Inferior parietal cortex (tissue), 1 donor: ENCODE data around the gene PRRG2.
A peak's percentile ranks its signal among the peaks of the same experiment; 100 is the strongest.

Source experiments
- DNase-seq: peaks from one replicate; pipeline ENCODE4 v3.0.0-alpha.2; 2016; ENCODE audit errors: extremely low spot score

Gene PRRG2

DNA sequence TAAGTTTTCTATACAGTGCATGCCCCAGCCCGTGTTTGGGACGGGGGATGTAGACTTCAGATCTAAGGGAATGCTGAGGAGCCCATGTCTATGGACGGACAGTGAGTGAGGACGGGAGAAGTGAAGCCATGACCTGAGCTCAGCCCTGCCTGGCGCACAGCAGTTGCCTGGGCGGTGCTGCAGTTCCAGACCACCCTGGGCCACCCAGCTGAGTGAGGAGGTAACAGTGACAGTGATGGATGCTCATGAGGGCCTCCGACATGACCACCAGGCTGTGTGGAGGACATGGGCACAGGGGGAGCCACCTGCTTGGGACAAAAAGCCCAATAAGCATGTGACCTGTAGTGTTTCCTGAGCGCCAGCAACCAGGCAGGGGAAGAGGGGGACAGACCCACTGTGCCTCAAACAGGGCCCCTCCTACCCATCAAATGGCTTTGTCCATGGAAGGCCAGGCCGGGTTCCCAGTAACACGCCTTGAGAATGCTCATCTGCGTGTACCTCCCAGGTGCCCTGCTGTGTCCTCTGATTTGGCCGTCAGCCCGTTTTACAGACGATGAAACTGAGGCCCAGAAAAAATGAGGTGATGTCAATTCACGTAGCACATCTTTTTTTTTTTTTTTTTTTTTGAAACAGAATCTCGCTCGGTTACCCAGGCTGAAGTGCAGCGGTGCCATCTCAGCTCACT, 23.3 kb upstream of the PRRG2 start:
- no peak for DNase-seq

DNA sequence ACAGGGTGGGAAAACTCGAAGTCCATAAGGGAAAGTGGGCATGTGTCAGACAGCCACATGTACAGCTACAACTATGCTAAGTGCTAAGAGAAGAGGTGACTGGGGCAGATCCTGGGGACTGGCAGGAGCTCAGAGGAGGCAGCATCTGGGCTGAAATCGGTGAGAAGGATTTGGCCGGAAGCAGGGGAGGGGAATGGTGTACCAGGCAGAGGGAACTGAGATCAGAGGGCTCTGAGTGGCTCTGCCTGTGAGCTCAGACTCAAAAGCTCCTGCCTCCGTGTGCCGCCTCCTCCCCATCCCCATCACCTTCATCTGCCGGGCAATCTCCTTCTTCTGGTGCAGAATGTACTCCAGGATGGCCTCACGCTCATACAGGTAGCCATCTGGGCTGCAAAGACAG, 22.5 kb upstream of the PRRG2 start:
- no peak for DNase-seq

DNA sequence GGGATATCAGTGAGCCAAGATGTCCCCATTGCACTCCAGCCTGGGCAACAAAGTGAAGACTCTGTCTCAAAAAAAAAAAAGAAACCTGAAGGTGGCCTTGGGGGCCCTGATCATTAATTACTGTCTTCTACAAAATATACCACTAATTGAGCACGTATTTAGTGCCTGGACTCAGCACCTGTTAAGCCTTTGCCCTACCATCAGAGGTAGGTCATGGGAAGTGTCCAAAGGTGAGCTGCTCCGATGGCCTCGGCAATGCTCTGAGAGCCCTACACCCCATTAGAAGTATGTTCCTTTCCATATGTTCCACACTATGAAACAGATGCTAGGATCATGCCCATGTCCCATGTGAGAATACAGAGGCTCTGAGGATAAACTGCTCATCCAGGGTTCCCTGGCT, 21.7 kb upstream of the PRRG2 start:
- DNase-seq: no peak

DNA sequence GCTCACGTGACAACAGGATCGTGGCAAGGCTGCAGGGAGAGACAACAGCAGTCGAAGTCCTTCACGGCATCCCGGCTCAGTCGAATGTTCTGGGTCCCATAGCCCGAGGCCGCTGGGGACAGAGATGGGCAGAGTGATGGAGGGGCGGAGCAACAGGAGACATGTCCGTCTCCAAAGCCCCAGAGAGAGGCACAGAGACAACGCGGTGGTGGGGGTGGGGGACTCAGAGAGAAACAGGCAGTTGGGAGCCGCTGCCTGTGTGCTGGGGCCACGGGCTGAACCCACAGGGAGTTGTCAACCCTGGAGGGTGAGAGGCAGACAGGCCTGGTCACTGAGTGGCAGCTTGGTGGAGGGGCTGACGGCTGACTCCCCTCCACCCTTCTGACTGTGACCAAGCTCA, 21.2 kb upstream of the PRRG2 start:
- no peak for DNase-seq

DNA sequence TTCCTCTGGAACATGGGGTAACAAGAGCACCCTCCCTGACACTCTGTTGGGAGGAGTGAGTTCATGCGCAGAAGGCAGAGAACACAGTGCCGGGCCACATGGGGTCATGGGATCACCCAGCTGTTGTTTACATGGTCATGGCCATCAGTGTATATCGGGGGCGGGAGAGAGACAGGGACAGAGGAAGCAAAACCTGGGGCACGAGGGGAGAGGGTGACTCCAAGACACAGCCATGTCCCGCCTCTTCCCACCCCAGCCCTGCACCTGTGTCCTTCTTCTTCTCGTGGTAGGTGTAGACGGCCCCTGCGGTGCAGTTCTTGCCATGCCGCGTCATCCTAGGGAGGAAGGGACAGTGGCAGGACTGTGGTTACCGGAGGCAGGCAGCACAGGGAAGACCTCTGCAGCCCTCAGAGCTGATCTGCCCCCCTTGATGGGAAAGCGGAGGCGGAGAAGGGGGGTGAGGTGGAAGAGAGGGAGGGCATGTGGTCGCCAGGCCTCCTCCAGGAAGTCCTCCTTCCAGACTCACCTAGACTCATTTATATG, 20.7 kb upstream of the PRRG2 start:
- peak; percentile 55 for DNase-seq

DNA sequence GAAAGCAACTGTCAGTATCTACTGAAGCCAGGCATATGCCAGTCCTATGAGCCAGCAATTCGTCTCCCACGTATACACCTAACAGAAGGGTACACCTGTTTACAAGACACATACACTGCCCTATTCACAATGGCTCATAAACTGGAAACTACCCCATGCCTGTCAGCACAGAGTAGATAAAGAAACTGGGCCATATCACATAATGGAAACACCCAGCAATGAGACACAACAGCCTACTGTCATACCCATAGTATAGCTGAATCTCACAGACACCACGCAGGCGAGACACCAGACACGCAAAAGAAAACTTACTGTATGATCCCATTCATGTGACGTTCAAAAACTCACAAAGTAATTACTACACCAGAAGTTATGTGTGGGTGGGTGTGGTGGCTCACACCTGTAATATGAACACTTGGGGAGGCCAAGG, 16.5 kb upstream of the PRRG2 start:
- DNase-seq: no peak

DNA sequence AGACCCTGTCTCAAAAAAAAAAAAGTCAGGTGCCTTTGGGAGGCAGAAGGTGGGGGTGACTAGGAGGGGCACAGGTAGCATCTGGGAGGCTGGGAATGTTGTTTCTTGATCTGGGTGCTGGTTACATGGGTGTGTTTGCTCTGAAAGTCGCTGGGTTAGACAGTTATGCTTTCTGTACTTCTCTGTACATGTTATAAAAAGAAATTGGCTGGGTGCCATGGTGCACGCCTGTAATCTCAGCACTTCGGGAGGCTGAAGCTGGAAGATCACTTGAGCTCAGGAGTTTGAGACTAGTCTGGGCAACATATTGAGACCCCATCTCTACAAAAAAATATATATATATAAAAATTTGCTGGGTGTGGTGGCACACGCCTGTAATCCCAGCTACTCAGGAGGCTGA, 15.9 kb upstream of the PRRG2 start:
- no peak for DNase-seq

DNA sequence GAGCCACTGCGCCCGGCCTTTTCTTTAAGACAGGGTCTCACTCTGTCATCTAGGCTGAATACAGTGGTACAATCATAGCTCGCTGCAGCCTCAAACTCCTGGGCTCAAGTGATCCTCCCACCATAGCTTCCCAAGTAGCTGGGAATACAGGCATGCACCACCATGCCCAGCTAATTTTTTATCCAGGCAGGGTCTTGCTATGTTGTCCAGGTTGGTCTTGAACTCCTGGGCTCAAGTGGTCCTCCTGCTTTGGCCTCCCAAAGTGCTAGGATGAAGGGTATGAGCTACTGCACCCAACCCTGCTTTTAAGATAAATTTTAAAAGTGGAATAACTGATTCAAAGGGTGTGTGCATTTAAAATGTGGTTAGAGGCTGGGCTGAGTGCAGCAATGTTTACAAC, 14.8 kb upstream of the PRRG2 start:
- no peak for DNase-seq

DNA sequence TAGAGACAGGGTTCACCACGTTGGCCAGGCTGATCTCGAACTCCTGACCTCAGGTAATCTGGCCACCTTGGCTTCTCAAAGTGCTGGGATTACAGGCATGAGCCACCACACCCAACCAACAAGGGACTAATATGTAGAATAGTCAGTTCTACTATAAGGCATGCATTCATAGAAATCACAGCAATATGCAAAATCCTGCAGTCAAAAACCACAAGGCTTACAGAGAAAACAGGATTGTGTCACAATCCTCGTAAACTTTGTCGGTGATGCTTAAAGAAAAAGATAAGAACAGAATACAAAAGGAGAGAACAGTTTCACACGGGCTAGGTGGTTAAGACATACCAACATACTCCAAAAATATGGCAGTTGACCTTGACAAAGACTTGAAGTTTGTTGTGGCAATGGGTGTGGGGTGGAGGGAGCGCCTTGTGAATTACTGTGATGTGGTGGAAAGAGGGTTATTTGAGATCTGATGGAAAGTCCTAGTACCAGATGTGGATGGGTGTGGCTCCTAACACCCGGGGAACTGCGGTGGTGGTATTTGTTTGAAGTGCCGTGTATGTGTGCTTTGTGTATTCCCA, 13.2 kb upstream of the PRRG2 start:
- no peak for DNase-seq

DNA sequence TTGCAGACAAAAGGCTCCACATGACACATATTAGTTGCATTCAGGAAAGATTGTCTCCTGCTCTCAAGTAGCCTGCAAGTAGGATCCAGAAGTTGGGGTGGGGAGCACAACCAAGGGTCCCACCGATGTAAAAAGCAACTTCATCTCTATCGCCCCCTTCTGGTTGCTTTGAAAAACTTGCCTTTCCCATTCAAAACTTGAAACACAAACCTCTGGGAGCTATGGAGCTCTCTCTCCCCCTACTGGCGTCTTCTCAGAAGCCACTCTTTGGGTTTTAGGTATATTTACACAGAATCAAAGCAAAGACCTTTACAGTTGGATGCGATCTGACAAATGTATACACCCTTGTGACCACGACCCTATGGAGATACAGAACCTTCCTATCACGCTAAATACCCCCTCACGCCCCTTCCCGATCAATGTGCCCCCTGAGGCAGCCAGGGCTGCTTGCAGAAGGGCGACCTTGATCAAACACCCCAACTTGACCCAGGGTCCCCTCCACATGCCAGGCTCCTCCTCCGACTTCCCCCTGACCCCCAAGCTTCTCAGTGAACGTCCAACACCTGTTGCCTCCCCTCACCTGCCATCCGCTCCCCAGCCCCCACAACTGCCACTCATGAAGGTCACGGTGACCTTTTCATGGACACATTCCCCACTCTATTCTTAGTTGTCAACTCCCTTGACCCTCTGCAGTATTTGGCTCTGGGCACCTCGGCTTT, 10.8 kb upstream of the PRRG2 start:
- peak; percentile 89 for DNase-seq

DNA sequence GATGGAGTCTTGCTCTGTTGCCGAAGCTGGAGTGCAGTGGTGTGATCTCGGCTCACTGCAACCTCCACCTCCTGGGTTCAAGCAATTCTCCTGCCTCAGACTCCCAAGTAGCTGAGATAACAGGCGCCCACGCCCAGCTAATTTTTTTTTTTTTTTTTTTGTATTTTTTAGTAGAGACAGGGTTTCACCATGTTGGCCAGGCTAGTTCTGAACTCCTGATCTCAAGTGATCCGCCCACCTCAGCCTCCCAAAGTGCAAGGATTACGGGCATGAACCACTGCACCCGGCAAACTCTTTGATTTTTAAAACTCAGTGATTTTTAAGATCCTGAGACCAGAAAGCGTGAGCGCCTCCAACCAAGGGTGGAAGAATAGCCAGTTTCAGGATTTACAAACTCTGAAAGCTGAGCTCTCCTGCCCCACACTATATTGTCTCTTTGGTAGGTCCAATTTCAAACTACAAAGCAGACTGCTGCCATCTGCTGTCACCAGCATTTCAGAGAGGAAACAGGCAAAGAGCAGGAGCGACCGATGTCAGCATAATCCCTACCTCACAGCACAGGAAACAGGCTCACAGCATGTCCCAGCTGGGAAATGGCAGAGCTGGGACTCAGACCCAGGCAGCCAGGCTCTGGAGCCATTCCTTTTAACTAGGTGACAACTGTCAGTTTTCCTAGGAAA, 10.0 kb upstream of the PRRG2 start:
- no peak for DNase-seq

DNA sequence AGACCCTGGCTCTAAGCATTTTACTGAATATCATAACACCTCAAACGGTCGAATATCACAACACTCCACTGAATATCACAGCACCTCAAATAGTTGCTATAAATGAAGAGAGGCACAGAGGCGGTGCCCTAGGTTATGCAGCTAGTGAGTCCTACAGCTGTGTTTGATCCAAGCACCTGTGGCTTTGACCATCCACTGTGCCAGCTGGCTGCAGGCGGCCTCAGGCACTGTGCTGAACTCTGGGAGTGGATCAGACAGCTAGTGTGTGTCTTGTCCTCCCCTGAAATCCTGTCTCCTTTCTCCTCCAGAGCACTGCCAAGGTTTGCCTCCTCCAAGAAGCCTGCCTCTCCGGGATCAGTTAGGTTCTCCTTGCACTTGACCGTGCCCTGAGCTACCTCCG, 8.1 kb upstream of the PRRG2 start:
- DNase-seq: no peak

DNA sequence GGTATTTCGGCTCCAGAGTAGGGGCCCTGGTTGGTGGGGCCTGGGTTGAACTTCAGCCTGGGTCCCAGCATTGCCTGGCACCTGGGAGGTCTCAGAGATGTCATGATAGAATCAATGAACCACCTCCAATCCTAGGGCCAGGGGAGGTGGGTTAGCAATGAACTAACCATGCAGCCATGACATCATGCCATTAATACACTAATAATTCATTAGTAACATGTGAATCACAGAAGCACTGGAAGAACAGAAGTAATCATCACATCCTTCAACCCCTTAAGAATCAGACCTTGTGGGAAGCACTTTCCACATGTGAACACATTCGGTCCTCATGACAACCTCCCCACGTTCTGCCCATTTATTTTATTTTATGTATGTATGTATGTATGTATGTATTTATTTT, 7.7 kb upstream of the PRRG2 start:
- DNase-seq: no peak

DNA sequence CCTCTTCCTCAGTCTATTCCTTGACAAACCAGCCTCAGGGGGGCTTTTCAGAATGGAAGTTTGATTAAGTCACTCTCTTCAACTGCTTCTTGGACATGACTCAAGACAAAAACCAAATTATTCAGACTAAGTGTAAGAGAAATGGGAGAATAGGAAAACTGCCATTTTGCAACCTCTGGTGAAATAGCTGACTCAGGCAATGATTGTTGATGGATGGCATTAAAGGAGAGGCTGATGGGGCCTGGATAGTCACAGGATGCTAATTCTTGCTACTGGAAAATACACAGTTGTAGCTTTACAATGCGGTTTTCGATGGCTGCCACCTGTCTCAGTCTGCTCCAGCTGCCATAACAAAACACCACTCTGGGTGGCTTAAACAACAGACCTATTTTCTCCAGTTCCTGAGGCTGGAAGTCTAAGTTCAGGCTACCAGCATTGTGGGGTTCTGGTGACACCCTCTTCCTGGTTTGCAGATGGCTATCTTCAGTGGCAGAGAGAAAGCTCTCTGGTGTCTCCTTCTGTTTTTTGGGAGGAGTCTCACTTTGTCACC, 6.8 kb upstream of the PRRG2 start:
- no peak for DNase-seq

DNA sequence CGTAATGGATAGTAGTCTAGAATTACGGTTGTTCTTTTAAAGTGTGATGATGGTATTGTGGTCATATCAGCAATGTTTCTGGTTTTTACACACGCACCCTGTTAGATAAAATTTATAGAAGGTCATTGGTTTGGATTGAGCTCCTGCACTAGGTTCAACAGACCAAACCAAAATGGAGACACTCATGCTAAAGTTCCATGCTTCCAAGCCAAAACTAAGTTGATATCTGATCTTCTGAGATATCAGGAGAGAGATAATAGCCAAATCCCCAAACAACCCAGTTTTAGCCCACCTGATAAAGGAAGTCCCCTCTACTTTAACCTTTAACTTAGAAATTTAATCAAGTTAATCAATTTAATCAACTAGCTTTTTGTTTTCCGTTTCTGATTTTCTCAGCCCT, 1.9 kb upstream of the PRRG2 start:
- no peak for DNase-seq

DNA sequence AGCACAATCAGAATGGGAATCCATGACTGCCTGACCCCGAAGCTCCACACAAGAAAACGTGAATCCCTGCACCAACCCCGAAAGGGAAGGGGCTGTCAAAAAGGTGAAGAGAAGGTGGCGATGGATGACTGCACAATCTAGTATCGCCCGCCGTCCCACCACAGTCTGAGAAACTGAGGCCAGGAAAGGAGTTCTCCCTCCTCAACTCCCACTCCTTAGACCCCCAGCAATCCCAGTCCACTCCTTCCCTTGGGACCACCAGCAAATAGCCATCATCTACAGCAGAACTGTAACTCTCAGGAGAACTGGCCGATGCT, 1.2 kb upstream of the PRRG2 start:
- DNase-seq: no peak

DNA sequence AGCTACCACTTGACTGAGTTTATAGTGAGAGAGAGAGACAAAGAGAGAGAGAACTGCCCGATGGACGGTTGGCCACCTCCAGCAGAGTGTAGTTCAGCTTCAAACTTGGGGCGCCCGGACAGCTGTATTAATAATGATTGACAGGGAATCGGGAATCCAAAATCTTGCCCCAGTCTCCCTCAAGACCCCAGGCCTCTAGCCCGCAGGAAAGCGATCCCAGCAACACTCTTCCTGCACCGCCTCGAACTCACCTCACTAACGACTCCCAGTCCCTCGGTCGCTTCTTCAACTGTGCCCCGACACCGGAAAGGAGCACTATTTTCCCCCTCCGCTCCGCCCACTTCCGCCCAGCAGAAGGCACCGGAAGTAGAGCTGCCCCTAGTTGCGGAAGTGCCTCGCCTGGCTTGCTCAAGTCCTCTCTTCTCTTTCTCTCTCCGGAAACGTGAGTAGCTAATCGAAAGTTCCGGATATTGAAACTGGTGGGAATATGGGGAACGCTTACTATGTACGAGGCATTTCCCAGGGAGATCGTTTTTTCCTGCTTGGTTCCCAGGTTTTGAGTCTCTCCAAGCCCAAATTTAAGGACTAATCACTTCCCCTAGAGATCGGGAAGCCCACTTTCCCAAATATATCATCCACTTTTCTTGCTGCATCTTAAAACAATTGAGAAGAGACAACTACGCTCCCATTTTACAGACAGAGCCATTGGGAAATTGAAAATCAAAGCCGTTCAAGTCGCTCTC, 681 bp upstream of the PRRG2 start, which contains the start of gene NOSIP:
NOSIP (minus strand) TSS at position 293 of the 743 bp plus-strand sequence. CDS start 19,865 bp downstream, outside the sequence.
- DNase-seq: peak; percentile 99

DNA sequence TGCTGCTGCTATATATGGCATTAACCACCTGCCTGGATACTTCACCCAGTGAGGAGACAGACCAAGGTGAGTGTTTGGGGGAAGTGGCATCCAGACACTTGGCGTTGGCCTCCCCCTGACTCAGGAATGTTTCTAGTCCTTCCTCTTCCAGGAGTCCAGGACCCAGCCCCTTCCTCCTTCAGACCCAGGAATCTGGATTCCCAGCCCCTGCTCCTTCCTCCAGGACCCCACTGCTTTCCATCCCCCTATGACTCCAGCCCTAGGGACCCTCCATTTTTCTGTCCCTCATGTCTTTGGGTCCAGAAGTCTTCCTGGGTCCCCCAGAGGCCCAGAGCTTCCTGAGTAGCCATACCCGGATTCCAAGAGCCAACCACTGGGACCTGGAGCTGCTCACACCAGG, 2.1 kb downstream of the PRRG2 start:
- DNase-seq: no peak

DNA sequence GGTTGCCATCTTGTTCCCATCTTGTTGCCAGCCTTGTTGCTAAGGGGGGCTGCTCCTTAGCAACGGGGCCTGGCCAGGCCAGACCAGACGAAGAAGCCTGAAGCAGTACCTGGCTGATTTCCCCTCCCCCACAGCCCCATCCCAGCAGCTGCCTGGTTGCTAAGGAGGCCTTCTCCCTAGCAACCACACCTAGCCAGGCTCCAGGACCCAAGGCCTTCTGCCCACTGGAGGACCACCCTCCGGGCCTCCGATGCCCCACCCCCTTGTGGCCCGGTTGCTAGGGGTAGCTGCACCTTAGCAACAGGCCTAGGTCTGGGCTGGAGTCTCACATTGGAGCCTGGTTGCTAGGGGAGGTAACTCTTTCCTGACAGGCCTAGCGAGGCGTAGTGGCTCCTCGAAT, 3.9 kb downstream of the PRRG2 start:
- no peak for DNase-seq

DNA sequence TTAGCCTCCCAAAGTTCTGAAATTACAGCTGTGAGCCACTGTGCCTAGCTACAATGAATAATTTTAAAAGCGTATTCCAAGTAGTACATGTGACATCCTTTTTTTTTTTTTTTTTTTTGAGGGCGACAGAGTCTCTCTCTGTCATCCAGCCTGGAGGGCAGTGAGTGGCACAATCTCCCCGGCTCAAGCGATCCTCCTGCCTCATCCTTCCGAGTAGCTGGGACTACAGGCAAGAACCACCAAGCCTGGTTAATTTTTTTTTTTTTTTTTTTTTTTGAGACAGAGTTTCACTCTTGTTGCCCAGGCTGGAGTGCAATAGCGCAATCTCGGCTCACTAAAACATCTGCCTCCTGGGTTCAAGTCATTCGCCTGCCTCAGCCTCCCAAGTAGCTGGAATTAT, 6.1 kb downstream of the PRRG2 start:
- no peak for DNase-seq

DNA sequence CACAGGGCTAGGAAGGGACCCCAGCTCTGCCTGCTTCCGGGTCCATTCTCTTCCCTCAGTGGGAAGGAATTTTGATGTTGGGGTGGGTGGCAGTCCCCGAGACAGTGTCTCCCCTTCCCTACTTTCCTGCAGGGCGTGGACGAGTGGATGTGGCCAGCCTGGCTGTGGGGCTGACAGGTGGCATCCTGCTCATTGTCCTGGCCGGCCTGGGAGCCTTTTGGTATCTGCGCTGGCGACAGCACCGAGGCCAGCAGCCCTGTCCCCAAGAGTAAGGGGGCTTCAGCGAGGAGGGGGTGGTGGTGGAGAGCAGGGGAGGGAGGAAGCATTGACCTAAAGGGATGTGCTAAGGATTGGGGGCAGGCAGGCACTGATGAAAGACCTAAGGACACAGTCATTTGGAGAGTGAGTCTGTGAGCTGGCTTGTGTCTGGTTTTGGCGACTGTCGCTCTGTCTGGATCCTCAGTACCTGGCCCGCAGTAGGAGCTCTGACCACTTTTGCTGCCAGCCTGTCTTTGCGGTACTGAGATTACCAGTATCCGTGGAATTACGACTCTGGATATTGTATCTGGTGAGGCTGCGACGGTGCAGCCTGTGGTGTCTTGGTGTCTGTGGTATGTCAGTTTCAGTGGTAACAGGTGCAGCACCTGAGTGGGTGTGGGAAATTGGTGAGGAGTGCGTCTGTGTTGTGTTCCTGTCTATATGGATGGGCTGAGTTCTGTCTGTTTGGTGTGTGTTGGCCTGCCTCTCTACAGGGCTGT, 7.4 kb downstream of the PRRG2 start:
- no peak for DNase-seq
